ENCODE results near the gene SORBS1.

SORBS1 gene

GRCh38 chr10:95564291-95564690 lies 3.1 kb upstream of the SORBS1 start:
- no peak for FAIRE-seq

GRCh38 chr10:95562341-95562965 lies 1.3 kb upstream of the SORBS1 start:
- FAIRE-seq = no peak

GRCh38 chr10:95561864-95562177 lies 650 bp upstream of the SORBS1 start:
- FAIRE-seq = no peak

GRCh38 chr10:95560278-95561176 lies 644 bp downstream of the SORBS1 start:
- FAIRE-seq = no peak

- FAIRE-seq = no peak
Measured at GRCh38 chr10:95559896-95560277, 1.3 kb downstream of the SORBS1 start.

GRCh38 chr10:95559471-95559870 lies 1.7 kb downstream of the SORBS1 start:
- no peak for FAIRE-seq

GRCh38 chr10:95558593-95559320 lies 2.4 kb downstream of the SORBS1 start:
- no peak for FAIRE-seq

GRCh38 chr10:95556994-95557767 lies 4.0 kb downstream of the SORBS1 start:
- FAIRE-seq = no peak

- FAIRE-seq = no peak
Measured at GRCh38 chr10:95553674-95554073, 7.5 kb downstream of the SORBS1 start.

- FAIRE-seq = no peak
Measured at GRCh38 chr10:95552679-95553342, 8.4 kb downstream of the SORBS1 start.

- no peak for FAIRE-seq
Measured at GRCh38 chr10:95550073-95550672, 11.0 kb downstream of the SORBS1 start.

- FAIRE-seq = no peak
Measured at GRCh38 chr10:95547791-95548435, 13.3 kb downstream of the SORBS1 start.

GRCh38 chr10:95547197-95547596 lies 14.0 kb downstream of the SORBS1 start:
- FAIRE-seq = no peak

- FAIRE-seq = no peak
Measured at GRCh38 chr10:95545981-95546380, 15.2 kb downstream of the SORBS1 start.

- FAIRE-seq = no peak
Measured at GRCh38 chr10:95544783-95545500, 16.2 kb downstream of the SORBS1 start.

GRCh38 chr10:95543459-95543858 lies 17.7 kb downstream of the SORBS1 start:
- FAIRE-seq = no peak

- no peak for FAIRE-seq
Measured at GRCh38 chr10:95542761-95543160, 18.4 kb downstream of the SORBS1 start.

GRCh38 chr10:95542330-95542729 lies 18.8 kb downstream of the SORBS1 start:
- FAIRE-seq = no peak

GRCh38 chr10:95540514-95541052 lies 20.6 kb downstream of the SORBS1 start:
- FAIRE-seq = no peak

GRCh38 chr10:95539560-95540284 lies 21.4 kb downstream of the SORBS1 start:
- FAIRE-seq = no peak
